Lower lobe of right lung (tissue), 2 donors: ENCODE results near the gene NKD2. TPM values are rescaled to one million over a fixed set of nuclear protein-coding genes. Genes with fewer than 3 reads are reported as not detected.

Source experiments
- ATAC-seq, 2 donors: fragments of 200-7000 bp; cut with Tn5 transposase; one replicate each; pipeline ENCODE4 v1.9.1; 2020 to 2022; ENCODE audit warnings: mild to moderate bottlenecking in 2 of 2, moderate library complexity in 2 of 2
- DNase-seq: peaks from one replicate; pipeline ENCODE4 v3.0.0-alpha.2; 2020
- H3K27ac ChIP-seq: fragments of 200-600 bp; one replicate; pipeline ENCODE4 v1.8.0; 2022
- H3K27me3 ChIP-seq: fragments of 200-600 bp; one replicate; pipeline ENCODE4 v1.8.0; 2022; ENCODE audit warnings: low read depth
- H3K36me3 ChIP-seq: fragments of 200-600 bp; one replicate; pipeline ENCODE4 v1.8.0; 2022; ENCODE audit warnings: mild to moderate bottlenecking
- H3K4me1 ChIP-seq: fragments of 200-600 bp; one replicate; pipeline ENCODE4 v1.8.0; 2022
- H3K4me3 ChIP-seq: fragments of 200-600 bp; one replicate; pipeline ENCODE4 v1.8.0; 2022; ENCODE audit warnings: mild to moderate bottlenecking
- H3K9me3 ChIP-seq: fragments of 200-600 bp; one replicate; pipeline ENCODE4 v1.8.0; 2022
- CTCF ChIP-seq: fragments of 200-600 bp; IDR thresholded peaks from one replicate; pipeline ENCODE4 v1.8.0; 2022; ENCODE audit warnings: antibody characterized with exemption, mild to moderate bottlenecking
- intact Hi-C: fragments of 100-400 bp; cut with DNase I; formaldehyde crosslinking; loops from one replicate; pipeline ENCODE4 v1.11.0; 2022
- total RNA-seq: library from RNA; stranded (reverse); fragmentation: NEBNext Ultra II Directional; extraction: Animal tissue kit (Norgen Biotek cat#: 25700); gene quantifications from one replicate; pipeline ENCODE4 v1.2.1, GENCODE V29; 2021
- donor health status: DM: no; HTN: yes; CAD: no; lungs with severe emphysema.

Gene NKD2
- total RNA-seq, 1 donor from 2014 or later, result 24.1 TPM

- no peak for ATAC-seq
- TF ChIP-seq CTCF, result no peak
- DNase-seq, result no peak
- no peaks in the 10 kb centered on the region for H3K4me1 ChIP-seq
- H3K9me3 ChIP-seq, result no peaks in the 10 kb centered on the region
- peaks cover 67% of the 10 kb centered on the region for H3K36me3 ChIP-seq
- intact Hi-C loops, result no loop called here
- H3K27me3 ChIP-seq, result no peaks in the 10 kb centered on the region
- H3K27ac ChIP-seq, result no peak overlapping the region
- H3K4me3 ChIP-seq, result no peak overlapping the region
Measured at GRCh38 chr5:1075555-1075881, 66.9 kb downstream of the NKD2 start.

- ATAC-seq, result peak; percentile 4 to 9
- H3K36me3 ChIP-seq, result peaks cover 71% of the 10 kb centered on the region
- no peak for TF ChIP-seq CTCF
- H3K9me3 ChIP-seq, result no peaks in the 10 kb centered on the region
- no peak for DNase-seq
- no peaks in the 10 kb centered on the region for H3K4me1 ChIP-seq
- intact Hi-C loops, result no loop called here
- no peak overlapping the region for H3K4me3 ChIP-seq
- no peaks in the 10 kb centered on the region for H3K27me3 ChIP-seq
- no peak overlapping the region for H3K27ac ChIP-seq
Measured at GRCh38 chr5:1075931-1076330, 67.3 kb downstream of the NKD2 start.

GRCh38 chr5:1076406-1076805, 67.8 kb downstream of the NKD2 start:
- intact Hi-C loops, result no loop called here
- TF ChIP-seq CTCF, result no peak

GRCh38 chr5:1077026-1077425, 68.4 kb downstream of the NKD2 start:
- intact Hi-C loops, result no loop called here
- TF ChIP-seq CTCF, result no peak
- peaks cover 80% of the 10 kb centered on the region for H3K36me3 ChIP-seq
- H3K27ac ChIP-seq, result no peak overlapping the region
- DNase-seq (no peak), ATAC-seq (no peak)
- H3K27me3 ChIP-seq, result no peaks in the 10 kb centered on the region
- H3K4me3 ChIP-seq, result no peak overlapping the region
- H3K9me3 ChIP-seq, result no peaks in the 10 kb centered on the region
- H3K4me1 ChIP-seq, result no peaks in the 10 kb centered on the region

More at GRCh38 chr5:1076406-1076805, 67.8 kb downstream of the NKD2 start:
- Histone ChIP-seq H3K27ac (no peak overlapping the region), H3K9me3 (no peaks in the 10 kb centered on the region), H3K27me3 (no peaks in the 10 kb centered on the region), H3K4me3 (no peak overlapping the region), H3K4me1 (no peaks in the 10 kb centered on the region), H3K36me3 (peaks cover 75% of the 10 kb centered on the region)
- no peak for DNase-seq
- no peak for ATAC-seq

GRCh38 chr5:1077491-1078020, 69.0 kb downstream of the NKD2 start:
- Histone ChIP-seq H3K4me1 (no peaks in the 10 kb centered on the region), H3K27me3 (no peaks in the 10 kb centered on the region), H3K27ac (no peak overlapping the region), H3K9me3 (no peaks in the 10 kb centered on the region), H3K36me3 (peaks cover 80% of the 10 kb centered on the region), H3K4me3 (no peak overlapping the region)
- ATAC-seq, result no peak
- intact Hi-C loops, result no loop called here
- TF ChIP-seq CTCF, result no peak
- DNase-seq, result no peak

- TF ChIP-seq CTCF, result no peak
- Histone ChIP-seq H3K4me1 (no peaks in the 10 kb centered on the region), H3K4me3 (no peak overlapping the region), H3K27ac (no peak overlapping the region), H3K9me3 (no peaks in the 10 kb centered on the region), H3K36me3 (peaks cover 81% of the 10 kb centered on the region), H3K27me3 (no peaks in the 10 kb centered on the region)
- ATAC-seq (no peak), DNase-seq (no peak)
- intact Hi-C loops, result no loop called here
Measured at GRCh38 chr5:1078206-1078605, 69.6 kb downstream of the NKD2 start.
